Stimulated activated CD8-positive, alpha-beta memory T cell treated with anti-CD3 and anti-CD28 coated beads, Interleukin-4, amount 100 ng/mL, for 24 hours (primary cell): ENCODE results near the gene RNU1-3.
"Not testable (repeated sequence)": the region's sequence is repeated elsewhere in the genome, so short reads cannot be mapped to it uniquely, and the experiment has no call there.

ENCODE experiments used
- DNase-seq: peaks from one replicate; pipeline ENCODE4 v3.0.0-alpha.2; 2020; ENCODE audit warnings: low read depth

RNU1-3 gene

GRCh38 chr1:16656574-16656973 is 10.2 kb downstream of the RNU1-3 start:
- not testable (repeated sequence) for DNase-seq

GRCh38 chr1:16651560-16651959 is 15.2 kb downstream of the RNU1-3 start:
- not testable (repeated sequence) for DNase-seq

GRCh38 chr1:16649960-16650359 is 16.8 kb downstream of the RNU1-3 start:
- not testable (repeated sequence) for DNase-seq

GRCh38 chr1:16649390-16649789 is 17.4 kb downstream of the RNU1-3 start:
- not testable (repeated sequence) for DNase-seq

- not testable (repeated sequence) for DNase-seq
These were observed 18.0 kb downstream of the RNU1-3 start for GRCh38 chr1:16648756-16649155.

GRCh38 chr1:16648250-16648649 is 18.5 kb downstream of the RNU1-3 start:
- DNase-seq, result not testable (repeated sequence)

- not testable (repeated sequence) for DNase-seq
These were observed 19.3 kb downstream of the RNU1-3 start for GRCh38 chr1:16647179-16648176.

GRCh38 chr1:16646716-16647115 is 20.0 kb downstream of the RNU1-3 start:
- not testable (repeated sequence) for DNase-seq

GRCh38 chr1:16646061-16646664 is 20.6 kb downstream of the RNU1-3 start:
- not testable (repeated sequence) for DNase-seq

- not testable (repeated sequence) for DNase-seq
These were observed 21.3 kb downstream of the RNU1-3 start for GRCh38 chr1:16645271-16646060.

- peak; percentile 100 for DNase-seq
These were observed 22.1 kb downstream of the RNU1-3 start for GRCh38 chr1:16644482-16645270.

GRCh38 chr1:16644193-16644481 is 22.6 kb downstream of the RNU1-3 start:
- no peak for DNase-seq

- DNase-seq, result not testable (repeated sequence)
These were observed 23.1 kb downstream of the RNU1-3 start for GRCh38 chr1:16643476-16644192.

GRCh38 chr1:16643001-16643411 is 23.7 kb downstream of the RNU1-3 start:
- not testable (repeated sequence) for DNase-seq

- not testable (repeated sequence) for DNase-seq
These were observed 24.5 kb downstream of the RNU1-3 start for GRCh38 chr1:16642025-16642966.

- DNase-seq, result not testable (repeated sequence)
These were observed 25.4 kb downstream of the RNU1-3 start for GRCh38 chr1:16641159-16641975.

GRCh38 chr1:16639091-16640031 is 27.4 kb downstream of the RNU1-3 start:
- DNase-seq, result not testable (repeated sequence)
